Smooth muscle cell (in vitro differentiated cells): ENCODE data around the gene FLCN. TPM values are rescaled to one million over a fixed set of nuclear protein-coding genes. Genes with fewer than 3 reads are reported as not detected.

ENCODE experiments used
- DNase-seq: peaks from one replicate; lab custom pipeline; 2025; ENCODE audit not compliant: unreplicated experiment; lab: John Stamatoyannopoulos, UW
- H2AFZ ChIP-seq: fragments of 200-600 bp; sonication (generic); 2 replicates; pipeline ENCODE4 v1.6.0; 2016; ENCODE audit warnings: antibody characterized with exemption, low read depth, mild to moderate bottlenecking
- H3F3A ChIP-seq: fragments of 200-600 bp; sonication (generic); 2 replicates; pipeline ENCODE4 v1.6.0; 2017; ENCODE audit warnings: antibody characterized with exemption, low read depth
- H3K27ac ChIP-seq: fragments of 200-600 bp; sonication (generic); 2 replicates; pipeline ENCODE4 v1.5.1; 2016; ENCODE audit warnings: low read depth, mild to moderate bottlenecking
- H3K27me3 ChIP-seq: fragments of 200-600 bp; sonication (generic); 2 replicates; pipeline ENCODE4 v1.6.1; 2016; ENCODE audit warnings: low read depth, mild to moderate bottlenecking
- H3K36me3 ChIP-seq: fragments of 200-600 bp; sonication (generic); 2 replicates; pipeline ENCODE4 v1.5.1; 2016; ENCODE audit warnings: low read depth
- H3K4me1 ChIP-seq: fragments of 200-600 bp; sonication (generic); 2 replicates; pipeline ENCODE4 v1.5.1; 2016; ENCODE audit warnings: low read depth
- H3K4me2 ChIP-seq: fragments of 200-600 bp; sonication (generic); 2 replicates; pipeline ENCODE4 v1.6.0; 2016; ENCODE audit warnings: mild to moderate bottlenecking
- H3K4me3 ChIP-seq: fragments of 200-600 bp; sonication (generic); 2 replicates; pipeline ENCODE4 v1.5.1; 2016; ENCODE audit warnings: mild to moderate bottlenecking
- H3K79me2 ChIP-seq: fragments of 200-600 bp; sonication (generic); 2 replicates; pipeline ENCODE4 v1.6.0; 2016; ENCODE audit warnings: low read depth, mild to moderate bottlenecking
- H3K9ac ChIP-seq: fragments of 200-600 bp; sonication (generic); 2 replicates; pipeline ENCODE4 v1.6.0; 2016; ENCODE audit warnings: low read depth
- H3K9me3 ChIP-seq: fragments of 200-600 bp; sonication (generic); replicated peaks from 2 replicates; pipeline ENCODE4 v1.5.1; 2016; ENCODE audit warnings: low read depth
- H4K20me1 ChIP-seq: fragments of 200-600 bp; sonication (generic); 2 replicates; pipeline ENCODE4 v1.6.0; 2016; ENCODE audit warnings: low read depth
- CTCF ChIP-seq: fragments of 200-600 bp; sonication (generic); IDR thresholded peaks from 2 replicates; pipeline ENCODE4 v1.5.1; 2017; ENCODE audit warnings: borderline replicate concordance, mild to moderate bottlenecking, antibody characterized with exemption; ENCODE audit not compliant: insufficient read depth, poor library complexity, severe bottlenecking
- WGBS: methylation state at CpG from one replicate; pipeline ENCODE4 v1.1.7; 2016; ENCODE audit warnings: low lambda C conversion rate; 5-methylcytosine and 5-hydroxymethylcytosine counted together
- polyA plus RNA-seq: library from polyadenylated mRNA; unstranded; fragments of >200 nt; fragmentation: Nextera tagmentation; extraction: Ambion mirVana; gene quantifications from 2 replicates; pipeline ENCODE4 v1.2.1, GENCODE V29; 2016
- total RNA-seq: library from RNA; depleted of rRNA; stranded (reverse); fragments of >200 nt; gene quantifications from 2 replicates; pipeline ENCODE4 v1.2.3, GENCODE V29; 2014

The FLCN gene
- total and polyA plus RNA-seq, 2 experiments from 2014 or later: 7.6 to 15.1 TPM

- Histone ChIP-seq H3K9me3 (no peaks in the 10 kb centered on the region), H3K9ac (no peak overlapping the region), H3K4me3 (no peak overlapping the region), H3K79me2 (no peaks in the 10 kb centered on the region), H4K20me1 (peaks cover 24% of the 10 kb centered on the region), H3K36me3 (peaks cover 3% of the 10 kb centered on the region), H3K4me2 (no peak overlapping the region), H3K4me1 (no peaks in the 10 kb centered on the region), H2AFZ (no peak overlapping the region), H3K27me3 (no peaks in the 10 kb centered on the region), H3F3A (no peaks in the 10 kb centered on the region), H3K27ac (no peak overlapping the region)
- no peak for TF ChIP-seq CTCF
- 79% methylated on average over 9 of the region's 9 CpGs for WGBS
- DNase-seq: no peak
Observed at GRCh38 chr17:17170346-17170985, 66.5 kb downstream of the FLCN start.

- no peak overlapping the region for H3K4me2 ChIP-seq
- no peak for DNase-seq
- no peaks in the 10 kb centered on the region for H3F3A ChIP-seq
- H3K9ac ChIP-seq: no peak overlapping the region
- H3K9me3 ChIP-seq: no peaks in the 10 kb centered on the region
- no peak overlapping the region for H3K4me3 ChIP-seq
- TF ChIP-seq CTCF: no peak
- whole genome bisulfite sequencing: 90% methylated on average over 4 of the region's 4 CpGs
- no peaks in the 10 kb centered on the region for H3K4me1 ChIP-seq
- peaks cover 8% of the 10 kb centered on the region for H3K36me3 ChIP-seq
- no peaks in the 10 kb centered on the region for H3K27me3 ChIP-seq
- no peaks in the 10 kb centered on the region for H3K79me2 ChIP-seq
- peaks cover 24% of the 10 kb centered on the region for H4K20me1 ChIP-seq
- no peak overlapping the region for H3K27ac ChIP-seq
- no peak overlapping the region for H2AFZ ChIP-seq
Observed at GRCh38 chr17:17169396-17169795, 67.6 kb downstream of the FLCN start.

GRCh38 chr17:17168401-17168800 lies 68.6 kb downstream of the FLCN start:
- no peaks in the 10 kb centered on the region for H3K4me1 ChIP-seq
- no peak overlapping the region for H3K9ac ChIP-seq
- H3K27ac ChIP-seq: no peak overlapping the region
- DNase-seq: no peak
- H4K20me1 ChIP-seq: peaks cover 24% of the 10 kb centered on the region
- no peak overlapping the region for H3K4me2 ChIP-seq
- 97% methylated on average over 5 of the region's 5 CpGs for WGBS
- no peak for TF ChIP-seq CTCF
- no peaks in the 10 kb centered on the region for H3K79me2 ChIP-seq
- peaks cover 8% of the 10 kb centered on the region for H3K36me3 ChIP-seq
- H2AFZ ChIP-seq: no peak overlapping the region
- no peak overlapping the region for H3K4me3 ChIP-seq
- H3F3A ChIP-seq: no peaks in the 10 kb centered on the region
- no peaks in the 10 kb centered on the region for H3K9me3 ChIP-seq
- no peaks in the 10 kb centered on the region for H3K27me3 ChIP-seq

GRCh38 chr17:17167986-17168385 lies 69.0 kb downstream of the FLCN start:
- Histone ChIP-seq H3K9ac (no peak overlapping the region), H3K4me3 (no peak overlapping the region), H3K36me3 (peaks cover 8% of the 10 kb centered on the region), H3K4me1 (no peaks in the 10 kb centered on the region), H3K4me2 (no peak overlapping the region), H3K79me2 (no peaks in the 10 kb centered on the region), H4K20me1 (peaks cover 27% of the 10 kb centered on the region), H2AFZ (no peak overlapping the region), H3K27ac (no peak overlapping the region), H3K27me3 (no peaks in the 10 kb centered on the region), H3K9me3 (no peaks in the 10 kb centered on the region), H3F3A (no peaks in the 10 kb centered on the region)
- DNase-seq: no peak
- 96% methylated on average over 10 of the region's 10 CpGs for WGBS
- TF ChIP-seq CTCF: no peak
